ELF-1 (cell line): Measurements from ENCODE around the gene FDCSP.
"Not testable (repeated sequence)": the region's sequence is repeated elsewhere in the genome, so short reads cannot be mapped to it uniquely, and the experiment has no call there.

ENCODE experiments used
- DNase-seq: peaks from one replicate; pipeline ENCODE4 v3.0.0-alpha.2; 2016; ENCODE audit warnings: low read depth, low spot score

Gene FDCSP

DNA sequence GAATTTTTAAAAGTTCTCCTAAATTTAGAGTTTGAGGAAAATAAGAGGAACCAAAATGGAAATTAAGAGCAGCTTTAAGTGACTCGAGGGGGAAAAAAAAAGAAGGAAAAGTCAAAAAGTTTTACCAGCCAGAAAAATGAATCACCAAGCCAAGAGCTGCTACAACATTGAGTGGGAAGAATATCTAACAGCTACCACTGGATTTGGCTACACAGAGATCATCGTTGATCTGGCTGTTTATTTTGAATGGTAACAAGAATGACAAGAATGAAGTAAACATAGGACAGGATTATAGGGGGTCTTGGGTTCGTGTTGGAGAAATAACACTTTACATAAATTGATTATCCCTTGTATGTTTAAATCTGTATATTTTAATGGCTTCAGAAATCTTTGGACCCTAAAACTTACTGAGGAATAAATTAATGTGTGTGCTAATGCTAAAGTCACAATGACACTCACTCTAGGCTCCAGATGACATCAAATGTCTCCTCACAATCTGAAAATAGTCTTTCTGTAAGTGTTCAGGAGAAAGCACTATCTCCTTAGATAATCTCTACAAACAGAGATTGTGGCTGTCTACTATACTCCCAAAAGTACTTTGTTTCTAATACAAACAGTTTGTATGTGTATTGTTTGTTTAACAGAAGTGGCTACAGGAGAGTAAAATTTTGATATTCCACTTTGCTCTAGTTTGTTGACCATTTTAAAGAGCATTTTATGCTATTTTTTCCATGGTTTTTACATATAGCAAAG lies 13.4 kb downstream of the FDCSP start:
- DNase-seq, result no peak

DNA sequence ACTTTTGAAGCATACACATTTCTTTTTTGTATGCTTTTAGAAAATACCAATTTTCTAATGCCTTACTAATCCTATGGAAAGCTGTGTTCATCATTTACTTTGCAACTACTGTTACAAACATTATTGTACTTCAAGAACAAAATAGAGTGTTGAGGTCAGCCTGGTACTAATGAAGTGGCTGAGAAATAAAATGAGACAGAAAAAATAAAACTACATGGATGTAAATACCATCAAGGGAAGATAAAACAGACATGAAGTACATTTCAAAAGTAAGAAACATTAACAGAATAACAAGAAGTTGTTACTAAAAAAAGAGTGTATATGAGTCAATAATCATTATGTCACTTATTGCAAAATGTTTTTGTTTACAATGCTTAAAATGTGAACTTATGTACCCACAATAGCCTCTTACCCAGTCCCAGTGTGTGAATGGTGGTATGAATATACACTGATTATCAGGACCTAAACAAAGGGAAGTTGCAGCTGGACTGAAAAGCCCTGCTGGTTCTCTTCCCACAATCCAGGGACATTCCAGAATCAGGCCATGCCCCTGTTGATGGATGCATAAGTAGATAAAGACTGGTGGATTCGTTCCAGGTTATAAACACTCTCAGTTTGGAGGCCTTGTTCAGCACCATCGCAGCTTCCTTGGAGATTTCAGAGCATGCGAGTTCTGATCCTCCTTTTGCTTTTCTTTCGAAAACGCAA lies 14.1 kb downstream of the FDCSP start:
- DNase-seq, result peak; percentile 3

DNA sequence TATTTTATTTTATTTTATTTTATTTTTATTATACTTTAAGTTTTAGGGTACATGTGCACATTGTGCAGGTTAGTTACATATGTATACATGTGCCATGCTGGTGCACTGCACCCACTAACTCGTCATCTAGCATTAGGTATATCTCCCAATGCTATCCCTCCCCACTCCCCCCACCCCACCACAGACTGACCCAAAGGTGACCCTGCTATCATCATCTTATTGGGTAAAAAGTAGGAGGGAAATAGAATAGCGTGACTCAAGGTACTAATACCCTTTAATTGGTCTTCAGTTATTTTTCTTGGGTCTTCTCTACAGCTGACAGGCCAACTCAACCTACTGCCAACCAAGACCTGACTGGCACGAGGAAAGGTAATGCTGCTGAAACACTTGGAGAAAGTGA lies 16.4 kb downstream of the FDCSP start, which contains the start of gene CSN3:
Gene CSN3 (plus strand): TSS at position 301 of the 400 bp plus-strand sequence. CDS start 2,223 bp downstream, outside the sequence.
- not testable (repeated sequence) for DNase-seq

DNA sequence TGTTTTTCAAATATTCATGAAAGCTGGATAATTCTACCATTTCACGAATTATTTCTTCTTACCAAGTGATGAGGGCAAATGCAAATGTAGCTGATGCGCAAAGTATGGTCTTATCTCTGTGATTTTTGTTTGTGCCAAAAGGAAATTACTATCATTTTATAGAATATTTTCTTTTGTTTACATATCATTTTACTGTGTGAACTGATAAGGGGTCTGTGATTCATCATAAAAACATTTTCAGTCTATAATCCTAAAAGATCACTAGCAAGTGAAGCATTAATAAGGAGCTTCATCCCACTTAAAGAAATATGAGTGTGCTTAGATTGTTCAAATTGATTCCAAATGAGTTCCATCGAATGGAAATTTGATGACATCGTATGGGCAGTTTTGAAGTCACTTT lies 17.2 kb downstream of the FDCSP start:
- DNase-seq, result no peak

DNA sequence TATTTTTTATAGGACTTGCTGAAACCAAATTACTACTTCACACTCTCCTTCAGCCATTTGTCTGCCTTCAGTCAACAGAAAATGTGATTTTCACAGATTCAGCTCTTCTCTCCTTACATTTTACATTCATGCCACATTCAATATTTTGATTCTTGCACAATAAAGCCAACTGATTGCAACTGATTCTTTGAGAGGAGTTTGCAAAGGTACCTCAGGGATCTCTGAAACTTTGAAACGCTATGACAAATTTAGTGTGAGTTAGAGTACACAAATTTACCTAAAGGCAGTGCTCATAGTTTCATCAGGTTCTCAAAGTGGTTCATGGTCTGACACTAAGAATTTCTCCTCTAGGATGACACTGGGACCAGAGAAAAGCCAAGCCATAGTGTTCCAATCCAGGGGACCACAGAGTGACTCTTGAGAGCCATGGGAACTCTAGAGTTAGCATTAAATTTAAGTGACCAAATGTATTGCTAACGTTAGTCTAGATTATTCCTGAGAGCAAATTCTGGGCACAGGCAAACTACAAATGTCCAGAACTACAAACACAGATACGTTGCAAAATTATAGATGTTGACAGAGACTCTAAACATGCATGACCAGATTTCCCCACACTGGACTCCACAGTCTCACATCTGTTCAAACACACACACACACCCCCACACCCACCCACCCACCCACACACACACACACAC lies 25.5 kb downstream of the FDCSP start:
- DNase-seq, result no peak

DNA sequence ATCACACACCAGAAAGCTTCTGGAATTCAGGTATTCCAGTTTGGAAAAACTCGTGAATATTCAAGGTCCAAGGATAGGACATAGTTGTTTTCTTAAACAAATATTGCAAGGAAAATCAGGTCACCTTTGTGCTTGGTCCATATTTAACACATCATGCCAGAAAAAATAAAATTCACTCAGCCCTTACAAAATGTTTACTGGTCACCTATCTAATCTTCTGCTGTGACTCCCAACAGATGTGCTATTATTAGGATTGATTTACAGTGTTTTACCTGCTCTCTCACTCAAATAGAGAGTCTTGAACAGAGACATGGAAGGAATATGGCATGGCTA lies 26.0 kb downstream of the FDCSP start:
- no peak for DNase-seq

DNA sequence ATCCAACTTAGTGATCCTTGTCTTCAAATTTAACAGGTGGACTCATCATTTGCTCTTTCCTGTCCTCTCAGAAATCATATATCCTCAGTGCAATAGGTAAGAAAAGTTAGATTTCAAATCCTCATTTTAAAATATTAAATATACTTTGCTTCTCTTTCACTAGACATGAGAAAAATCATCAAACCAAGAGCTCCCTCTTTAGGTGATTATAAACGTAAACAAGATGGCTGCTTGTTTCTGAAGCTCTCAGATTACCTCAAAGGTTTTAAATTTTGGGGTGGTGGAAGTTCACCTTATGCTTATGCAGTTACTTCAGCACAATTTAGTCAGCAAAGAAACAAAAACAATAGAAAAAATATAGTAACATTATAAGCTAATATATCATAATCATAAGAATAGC lies 43.8 kb downstream of the FDCSP start:
- DNase-seq, result no peak

DNA sequence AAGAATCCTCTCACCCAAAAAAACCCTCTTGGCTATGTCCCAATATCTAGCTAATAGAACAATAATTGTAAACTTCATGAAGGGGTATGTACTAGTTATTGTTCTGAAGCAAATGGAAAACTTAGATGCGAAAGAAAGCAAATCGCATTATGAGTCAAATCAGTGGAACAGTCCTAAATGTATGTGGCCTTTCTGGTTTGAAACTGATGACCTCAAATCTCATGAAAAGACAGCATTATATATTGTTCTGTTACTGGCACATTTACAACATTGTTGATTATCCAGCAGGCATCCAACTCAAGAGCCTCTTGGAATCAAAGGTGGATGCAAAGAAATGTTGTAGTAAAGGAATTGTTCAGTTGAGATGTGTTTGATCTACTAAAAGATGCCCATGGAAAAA lies 51.2 kb downstream of the FDCSP start:
- DNase-seq, result no peak

DNA sequence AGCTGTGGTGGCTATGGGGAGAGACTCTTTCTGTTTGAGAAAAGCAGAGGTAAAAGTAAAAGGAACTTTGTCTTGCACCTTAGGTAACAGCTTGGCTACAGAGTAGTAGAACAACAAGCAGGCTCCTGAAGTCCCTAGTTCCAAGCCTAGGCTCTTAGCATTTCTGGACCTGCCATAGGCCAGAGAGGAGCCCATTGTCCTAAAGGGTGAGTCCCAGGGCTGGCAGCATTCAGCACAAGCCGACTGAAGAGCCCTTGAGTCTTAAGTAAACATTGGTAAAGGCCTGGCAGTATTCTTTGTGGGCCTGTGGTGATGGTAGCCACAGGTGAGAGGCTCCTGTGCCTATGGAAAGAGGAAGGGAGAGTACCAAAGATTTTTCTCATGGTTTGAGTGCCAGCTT lies 54.6 kb downstream of the FDCSP start:
- DNase-seq, result no peak
